Muscle of arm (tissue), 12 donors: Measurements from ENCODE around the gene CLEC9A. TPM values are rescaled to one million over a fixed set of nuclear protein-coding genes. Genes with fewer than 3 reads are reported as not detected.
A peak's percentile ranks its signal among the peaks of the same experiment; 100 is the strongest.

ENCODE experiments used
- DNase-seq: peaks from one replicate; pipeline ENCODE4 v3.0.0-alpha.2; 2013
- polyA plus RNA-seq, 12 donors: library from polyadenylated mRNA; unstranded; fragments of 120-200 nt; gene quantifications; one replicate each; pipeline ENCODE4 v1.2.1, GENCODE V29; 2013; ENCODE audit not compliant: insufficient read length in 12 of 12

Gene CLEC9A
- polyA plus RNA-seq, 12 donors, result 0.11 to 2.0 (median 0.25) TPM; not detected in 2

- no peak for DNase-seq
These were observed 34.8 kb downstream of the CLEC9A start for GRCh38 chr12:10065241-10065640.

DNA sequence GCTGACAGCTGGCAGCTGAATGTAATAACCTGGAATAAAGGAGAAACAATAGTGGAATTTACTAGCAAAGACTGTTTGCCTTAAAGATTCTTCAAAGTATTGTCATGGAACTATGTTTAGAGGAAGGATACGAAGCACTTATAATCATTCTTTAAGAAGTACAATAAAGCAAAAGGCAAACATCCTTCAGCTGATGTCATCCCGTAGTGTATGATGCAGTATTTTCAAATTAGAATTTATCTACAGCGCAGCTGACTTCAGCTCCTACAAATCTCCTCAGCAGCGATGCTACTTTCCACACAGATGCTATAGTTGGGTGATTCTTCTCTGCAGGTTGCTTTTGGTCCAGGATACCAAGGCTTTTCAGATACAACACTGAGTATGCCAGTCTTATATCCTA lies 36.8 kb downstream of the CLEC9A start:
- DNase-seq, result no peak

DNA sequence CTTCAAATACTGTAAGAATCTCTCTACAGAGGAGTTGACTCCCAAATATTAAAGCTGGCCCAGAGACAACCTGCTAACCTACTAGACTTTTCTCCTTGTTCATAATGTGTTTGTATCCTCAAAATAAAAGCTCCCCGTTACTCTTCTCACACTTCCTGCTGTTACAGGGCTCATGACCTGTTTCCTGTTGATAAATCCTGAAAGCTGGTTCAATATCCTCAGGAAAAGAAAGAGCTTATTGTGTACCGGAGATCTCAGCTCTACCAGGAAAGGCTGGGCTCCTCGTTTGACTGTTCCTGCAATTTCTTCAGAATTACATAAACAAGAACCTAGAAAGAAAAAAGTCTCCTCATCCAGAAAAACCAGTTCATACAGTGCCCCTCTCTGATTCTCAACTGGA lies 37.5 kb downstream of the CLEC9A start:
- no peak for DNase-seq

- DNase-seq, result no peak
These were observed 38.2 kb downstream of the CLEC9A start for GRCh38 chr12:10068644-10069043.

- DNase-seq, result peak; percentile 12
These were observed 38.6 kb downstream of the CLEC9A start for GRCh38 chr12:10069099-10069498.

DNA sequence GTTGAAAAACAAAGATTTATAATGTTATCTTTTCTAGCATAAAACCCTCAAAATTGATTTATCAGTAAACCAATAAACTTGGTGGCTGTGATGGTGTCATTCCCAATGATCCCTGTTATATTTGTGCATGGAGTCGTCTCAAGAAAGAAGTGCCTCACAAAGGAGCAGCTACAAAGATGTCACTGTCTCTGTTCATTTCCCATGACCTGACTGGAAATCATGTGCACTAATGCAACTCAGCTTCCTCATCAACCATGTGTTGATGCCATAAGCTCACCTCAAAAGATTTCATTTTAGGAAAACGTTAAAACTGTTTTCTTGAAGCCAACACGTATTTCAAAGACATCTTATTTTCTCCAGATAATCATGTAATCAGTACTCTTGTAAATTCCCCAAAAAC lies 39.5 kb downstream of the CLEC9A start:
- DNase-seq, result no peak

DNA sequence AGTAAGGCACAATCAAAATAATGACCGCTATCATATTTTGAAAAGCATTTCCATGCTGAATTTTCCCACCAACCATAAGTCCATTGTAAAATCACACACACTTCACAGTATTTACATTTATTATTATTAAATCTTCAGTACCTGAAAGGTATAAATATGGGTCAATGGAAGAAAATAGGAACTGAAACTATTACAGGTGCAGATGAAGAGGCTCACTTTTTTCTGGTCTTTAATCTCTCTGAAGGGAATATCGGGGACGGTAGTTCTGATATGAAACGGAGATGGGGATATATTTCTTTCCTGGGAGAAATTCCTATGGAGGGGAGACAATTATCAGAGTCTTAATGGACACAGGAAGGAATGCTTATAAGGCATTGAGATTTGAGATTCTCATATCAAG lies 39.9 kb downstream of the CLEC9A start:
- DNase-seq, result no peak

DNA sequence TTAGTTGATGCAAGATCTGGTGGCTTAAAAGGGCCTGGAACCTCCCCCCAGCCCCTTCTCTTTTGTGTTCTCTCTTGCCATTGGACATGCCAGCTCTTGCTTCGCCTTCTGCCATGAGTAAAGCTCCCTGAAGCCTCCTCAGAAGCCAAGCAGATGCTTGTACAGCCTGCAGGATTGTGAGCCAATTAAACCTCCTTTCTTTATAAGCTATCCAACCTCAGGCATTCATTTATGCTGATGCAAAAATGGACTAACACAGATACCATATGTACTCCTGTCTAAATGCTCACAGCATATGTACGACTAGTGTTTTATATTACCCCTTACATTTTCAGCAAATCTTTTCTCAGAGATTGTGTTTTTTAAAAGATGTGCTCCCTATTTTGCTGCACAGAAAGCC lies 41.6 kb downstream of the CLEC9A start:
- DNase-seq, result no peak

DNA sequence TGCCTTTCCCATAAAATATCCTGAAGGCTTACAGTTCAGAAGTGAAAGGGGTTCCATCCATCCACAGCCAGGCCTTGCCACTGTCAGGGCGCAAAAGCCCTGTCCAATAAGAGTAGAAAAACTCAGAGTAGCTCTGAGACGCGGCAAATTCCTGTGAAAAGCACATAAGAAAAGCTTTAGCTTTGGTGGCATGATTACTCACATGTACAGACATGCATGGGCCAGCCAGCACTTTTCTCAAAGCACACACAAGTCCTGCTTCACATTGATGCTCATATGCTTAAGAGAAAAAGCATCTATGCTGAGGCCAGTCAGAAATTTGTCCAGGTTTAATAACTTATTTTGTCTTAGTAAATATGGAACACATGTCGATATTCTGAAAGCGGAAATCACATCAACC lies 42.8 kb downstream of the CLEC9A start:
- DNase-seq, result no peak

DNA sequence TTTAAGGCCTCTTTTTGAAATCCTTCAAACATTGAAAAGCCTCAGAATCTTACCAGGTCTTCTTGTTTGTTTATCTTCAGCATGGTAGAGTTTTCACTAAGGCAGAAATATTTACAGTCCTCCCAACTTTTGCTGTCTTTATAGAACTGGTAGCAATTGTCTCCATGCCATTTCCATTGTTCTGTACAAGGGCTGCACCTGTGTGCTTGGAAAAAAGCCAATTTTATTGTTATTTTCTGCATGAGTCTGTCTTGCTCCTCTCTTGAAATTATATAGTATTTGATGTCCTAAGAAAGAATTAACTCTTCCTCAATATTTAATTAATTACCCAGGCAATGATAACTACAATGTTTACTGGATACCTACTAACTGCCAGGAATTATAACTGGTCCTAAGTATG lies 45.0 kb downstream of the CLEC9A start:
- no peak for DNase-seq

DNA sequence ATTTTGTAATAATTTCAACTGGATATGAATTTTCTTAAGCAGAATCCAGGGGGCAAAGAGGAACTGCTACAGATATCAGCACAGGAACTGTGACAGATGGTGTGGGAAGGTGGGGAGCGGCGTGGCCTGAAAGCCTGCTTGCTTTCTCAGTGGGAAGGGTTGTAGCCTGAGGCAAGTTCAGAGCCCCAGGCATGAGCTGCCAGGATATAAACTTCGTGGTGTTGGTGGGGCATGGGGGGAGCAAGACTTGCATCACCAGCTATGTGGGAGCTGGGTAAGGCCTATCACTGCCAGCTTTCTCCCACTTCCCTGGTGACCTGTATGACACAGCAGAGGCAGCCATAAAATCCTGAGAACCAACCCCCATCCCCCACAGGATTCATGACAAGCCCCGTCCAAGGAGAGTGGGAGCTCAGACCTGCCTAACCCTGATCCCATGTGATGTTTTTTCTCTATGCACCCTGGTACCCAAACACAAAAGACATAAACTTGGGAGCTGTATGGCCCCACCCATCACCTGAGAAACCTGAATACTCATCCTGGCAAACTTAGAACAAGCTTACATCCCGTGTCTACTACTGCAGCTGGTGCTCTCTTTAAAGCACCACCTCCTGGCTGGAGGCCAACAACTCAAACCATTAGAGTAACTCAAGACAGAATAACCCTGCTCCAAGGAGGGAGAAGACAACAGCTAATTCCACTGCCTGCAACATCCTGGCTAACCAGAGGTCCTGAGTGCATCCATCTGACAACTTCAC lies 51.8 kb downstream of the CLEC9A start:
- no peak for DNase-seq

GRCh38 chr12:10084733-10085132 lies 54.3 kb downstream of the CLEC9A start:
- no peak for DNase-seq

- DNase-seq, result no peak
These were observed 55.9 kb downstream of the CLEC9A start for GRCh38 chr12:10086387-10086786.

GRCh38 chr12:10088031-10088430 lies 57.5 kb downstream of the CLEC9A start:
- no peak for DNase-seq

DNA sequence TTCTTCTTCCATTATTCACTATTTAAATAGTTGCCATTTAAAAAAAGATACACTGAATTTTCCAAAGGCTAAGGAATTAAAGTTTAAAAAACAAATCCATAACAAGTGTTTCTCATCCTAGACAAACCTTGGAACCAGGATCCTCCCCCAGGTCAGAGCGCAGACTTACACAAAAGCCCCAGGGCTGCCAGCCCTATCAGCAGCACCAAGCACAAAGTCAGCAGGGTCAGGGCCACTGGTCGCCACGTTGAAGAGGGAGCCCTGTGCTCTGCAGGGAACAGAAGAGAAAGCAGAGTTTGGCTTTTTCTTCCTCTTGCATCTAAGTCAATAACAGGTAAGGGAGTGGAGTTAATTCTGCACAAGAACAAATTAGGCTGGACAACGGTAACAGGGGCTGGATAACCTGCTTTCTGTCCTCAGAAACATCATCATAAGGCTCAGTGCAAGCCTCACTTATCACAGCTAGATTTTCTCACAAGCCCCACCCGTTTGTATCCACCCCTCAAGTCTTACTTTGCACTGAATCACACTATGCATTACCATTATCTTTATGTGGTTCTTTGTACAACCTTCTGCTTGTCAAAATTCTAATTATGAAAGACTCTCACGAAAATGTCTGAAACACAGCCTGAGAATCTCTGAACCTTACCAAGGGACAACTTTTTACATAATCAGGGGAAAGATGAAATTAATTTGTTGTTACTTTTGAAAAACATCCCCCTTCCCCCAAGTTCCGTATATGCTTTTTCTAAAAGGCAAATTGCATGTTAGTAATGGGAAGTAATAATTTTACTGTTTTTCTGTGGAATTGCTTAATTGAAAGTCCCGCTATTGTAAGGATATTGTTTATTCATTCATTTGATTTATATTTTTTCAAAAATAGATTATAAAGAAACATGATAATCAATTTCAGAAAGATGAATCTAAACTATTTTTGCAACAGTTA lies 58.7 kb downstream of the CLEC9A start:
- no peak for DNase-seq

DNA sequence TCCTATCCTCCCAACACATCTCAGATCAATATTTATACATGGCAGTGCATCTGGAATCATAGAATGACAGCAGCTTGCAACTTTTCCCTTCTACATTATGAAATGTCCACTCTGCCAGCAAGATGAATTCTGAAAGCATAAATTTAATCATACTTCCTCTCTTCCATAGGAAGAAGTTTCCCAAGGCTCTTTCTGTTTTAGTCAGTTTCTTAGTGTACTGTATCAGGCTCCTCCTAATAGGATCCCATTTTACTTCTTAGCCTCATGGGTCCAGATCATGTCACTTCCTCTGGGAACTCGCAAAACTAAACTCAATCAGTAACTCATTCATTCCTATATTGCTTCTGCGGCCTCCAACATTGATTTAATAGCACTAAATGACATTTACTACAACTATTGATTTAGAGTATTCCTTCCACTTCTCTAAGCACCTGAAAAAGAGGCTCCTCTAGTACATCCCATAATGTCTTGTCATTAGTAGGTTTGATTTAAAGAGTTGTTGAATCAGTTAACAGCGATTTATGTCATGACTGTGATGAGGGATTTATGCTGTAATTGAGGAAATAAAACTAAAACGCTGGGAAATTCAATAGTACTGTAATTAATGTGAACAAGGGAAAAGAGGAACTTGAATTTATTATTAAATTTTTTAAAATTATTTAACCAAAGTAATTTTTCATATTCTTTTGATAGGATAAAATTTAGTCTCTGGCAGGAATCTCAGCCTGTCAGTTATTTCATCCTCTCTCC lies 64.3 kb downstream of the CLEC9A start:
- no peak for DNase-seq

- DNase-seq, result no peak
These were observed 65.5 kb downstream of the CLEC9A start for GRCh38 chr12:10095971-10096370.

- DNase-seq, result no peak
These were observed 67.0 kb downstream of the CLEC9A start for GRCh38 chr12:10097521-10097920.

DNA sequence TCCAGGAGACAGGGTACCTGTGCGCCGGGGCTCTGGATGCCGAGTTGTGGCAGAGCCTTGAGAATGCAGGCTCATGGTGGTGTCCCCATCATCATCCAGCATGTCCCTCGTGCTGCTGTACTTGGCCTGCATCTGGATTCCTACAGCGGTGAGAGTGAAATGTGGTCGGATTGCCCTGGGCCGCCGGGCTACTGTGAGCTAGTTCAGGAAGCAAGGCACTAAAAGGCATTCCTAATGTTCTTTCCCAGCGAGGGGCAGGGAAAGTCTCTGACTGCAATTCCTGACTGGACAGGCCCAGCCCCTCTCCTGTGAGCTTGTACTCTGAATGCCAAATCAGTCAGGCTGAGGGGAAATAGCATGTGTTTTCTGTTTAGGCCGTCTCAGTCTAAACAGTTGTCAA lies 68.3 kb downstream of the CLEC9A start, which contains the start of gene CLEC1A:
CLEC1A (minus strand) TSS at position 195 of the 400 bp plus-strand sequence; CDS start at position 132, 63 bp downstream.
- peak; percentile 35 for DNase-seq

- DNase-seq, result peak; percentile 76
These were observed 70.6 kb downstream of the CLEC9A start for GRCh38 chr12:10101042-10101579.

DNA sequence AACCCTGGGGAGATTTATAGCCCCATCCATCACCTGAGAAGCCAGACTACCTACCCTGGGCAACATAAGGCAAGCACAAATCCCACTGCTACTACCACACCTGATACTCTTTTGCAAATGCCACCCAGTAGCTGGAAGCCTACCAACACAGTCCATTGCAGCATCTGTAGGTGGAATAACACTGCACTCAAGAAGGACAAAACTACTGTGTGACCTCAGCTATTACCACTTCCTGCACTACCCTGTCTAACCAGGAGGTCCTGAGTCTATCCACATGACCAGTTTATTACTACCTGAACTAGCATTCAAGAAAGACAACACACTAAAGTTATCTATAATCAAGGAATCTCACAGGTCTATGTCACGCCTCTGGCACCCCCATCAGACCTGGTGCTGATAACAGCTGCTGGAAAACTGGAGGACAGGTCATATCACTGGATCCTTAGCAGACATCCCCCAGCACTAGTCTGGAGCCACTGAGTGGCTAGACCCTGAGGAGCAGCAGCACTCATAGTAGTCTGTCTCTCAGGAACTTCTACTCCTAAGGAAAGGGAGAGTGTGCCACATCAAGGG lies 71.3 kb downstream of the CLEC9A start:
- DNase-seq, result no peak
